ENCODE results near the gene SOX12.
"Not testable (repeated sequence)": the region's sequence is repeated elsewhere in the genome, so short reads cannot be mapped to it uniquely, and the experiment has no call there.

Gene SOX12

GRCh38 chr20:330233-331149 lies 5.1 kb downstream of the SOX12 start:
- H3K9me2 ChIP-seq (replicated peaks; ENCODE audit: insufficient read depth, low read length) = no peaks in the 10 kb centered on the region
- peak overlapping the region; percentile 6; the same call in 1 of the 2 replicates for H3K27ac ChIP-seq (ENCODE audit: low read depth, low read length)
- H3K79me2 ChIP-seq (ENCODE audit: insufficient read depth, low read length) = peaks cover 11% of the 10 kb centered on the region; the same call in 1 of the 2 replicates
- H3F3A ChIP-seq (ENCODE audit: insufficient read depth) = peaks cover 22% of the 10 kb centered on the region
- no peaks in the 10 kb centered on the region for H3K27me3 ChIP-seq (ENCODE audit: low read length)
- no peaks in the 10 kb centered on the region for H3K36me3 ChIP-seq (ENCODE audit: low read length)
- no peaks in the 10 kb centered on the region for H3K9me3 ChIP-seq (ENCODE audit: insufficient read depth, low read length)
- no peak overlapping the region for H3K9ac ChIP-seq (ENCODE audit: low read length)
- no peak overlapping the region for H3K4me3 ChIP-seq (ENCODE audit: insufficient read depth, low read length, poor library complexity, severe bottlenecking)
- no peaks in the 10 kb centered on the region for H4K20me1 ChIP-seq (ENCODE audit: low read depth, low read length)
- TF ChIP-seq EZH2phosphoT487 (conservative IDR thresholded peaks at IDR 0.05; ENCODE audit: low read length) = no peak
- TF ChIP-seq, protein P1, sequence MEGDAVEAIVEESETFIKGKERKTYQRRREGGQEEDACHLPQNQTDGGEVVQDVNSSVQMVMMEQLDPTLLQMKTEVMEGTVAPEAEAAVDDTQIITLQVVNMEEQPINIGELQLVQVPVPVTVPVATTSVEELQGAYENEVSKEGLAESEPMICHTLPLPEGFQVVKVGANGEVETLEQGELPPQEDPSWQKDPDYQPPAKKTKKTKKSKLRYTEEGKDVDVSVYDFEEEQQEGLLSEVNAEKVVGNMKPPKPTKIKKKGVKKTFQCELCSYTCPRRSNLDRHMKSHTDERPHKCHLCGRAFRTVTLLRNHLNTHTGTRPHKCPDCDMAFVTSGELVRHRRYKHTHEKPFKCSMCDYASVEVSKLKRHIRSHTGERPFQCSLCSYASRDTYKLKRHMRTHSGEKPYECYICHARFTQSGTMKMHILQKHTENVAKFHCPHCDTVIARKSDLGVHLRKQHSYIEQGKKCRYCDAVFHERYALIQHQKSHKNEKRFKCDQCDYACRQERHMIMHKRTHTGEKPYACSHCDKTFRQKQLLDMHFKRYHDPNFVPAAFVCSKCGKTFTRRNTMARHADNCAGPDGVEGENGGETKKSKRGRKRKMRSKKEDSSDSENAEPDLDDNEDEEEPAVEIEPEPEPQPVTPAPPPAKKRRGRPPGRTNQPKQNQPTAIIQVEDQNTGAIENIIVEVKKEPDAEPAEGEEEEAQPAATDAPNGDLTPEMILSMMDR (IDR thresholded peaks at IDR 0.05; ENCODE audit: insufficient read depth, low read length, poor library complexity, severe bottlenecking) = peak; percentile 76
- H3K4me2 ChIP-seq (ENCODE audit: low read depth, low read length, poor library complexity, severe bottlenecking) = no peak overlapping the region
- H2AFZ ChIP-seq (ENCODE audit: low read depth, low read length, severe bottlenecking) = no peak overlapping the region

- no peak overlapping the region for H2AFZ ChIP-seq (ENCODE audit: low read depth, low read length, severe bottlenecking)
- H3K27me3 ChIP-seq (ENCODE audit: low read length) = no peaks in the 10 kb centered on the region
- peaks cover under 1% of the 10 kb centered on the region; the same call in 1 of the 2 replicates for H3F3A ChIP-seq (ENCODE audit: insufficient read depth)
- no peak overlapping the region for H3K4me3 ChIP-seq (ENCODE audit: insufficient read depth, low read length, poor library complexity, severe bottlenecking)
- H3K9me2 ChIP-seq (replicated peaks; ENCODE audit: insufficient read depth, low read length) = no peaks in the 10 kb centered on the region
- no peaks in the 10 kb centered on the region for H3K36me3 ChIP-seq (ENCODE audit: low read length)
- TF ChIP-seq EZH2phosphoT487 (conservative IDR thresholded peaks at IDR 0.05; ENCODE audit: low read length) = no peak
- TF ChIP-seq, protein P1 (IDR thresholded peaks at IDR 0.05; ENCODE audit: insufficient read depth, low read length, poor library complexity, severe bottlenecking) = no peak
- no peak overlapping the region for H3K9ac ChIP-seq (ENCODE audit: low read length)
- no peaks in the 10 kb centered on the region for H3K79me2 ChIP-seq (ENCODE audit: insufficient read depth, low read length)
- no peaks in the 10 kb centered on the region for H3K9me3 ChIP-seq (ENCODE audit: insufficient read depth, low read length)
- H3K4me2 ChIP-seq (ENCODE audit: low read depth, low read length, poor library complexity, severe bottlenecking) = no peak overlapping the region
- no peak overlapping the region for H3K27ac ChIP-seq (ENCODE audit: low read depth, low read length)
- H4K20me1 ChIP-seq (ENCODE audit: low read depth, low read length) = no peaks in the 10 kb centered on the region
Observed at GRCh38 chr20:334578-334977, 9.2 kb downstream of the SOX12 start.

DNA sequence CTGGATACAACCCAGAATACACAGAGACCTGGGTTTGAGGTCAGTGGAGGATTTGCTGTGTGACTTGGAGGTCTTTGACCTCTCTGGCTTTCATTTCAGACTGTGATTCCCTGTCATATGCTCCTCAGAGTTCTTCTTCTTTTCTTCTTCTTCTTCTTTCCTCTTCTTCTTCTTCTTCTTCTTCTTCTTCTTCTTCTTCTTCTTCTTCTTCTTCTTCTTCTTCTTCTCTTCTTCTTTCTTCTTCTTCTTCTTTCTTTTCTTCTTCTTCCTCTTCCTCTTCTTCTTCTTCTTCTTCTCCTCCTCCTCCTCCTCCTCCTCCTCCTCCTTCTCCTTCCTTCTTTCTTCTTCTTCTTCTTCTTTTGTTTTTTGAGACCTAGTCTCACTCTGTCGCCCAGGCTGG lies 10.7 kb downstream of the SOX12 start:
- H3K9ac ChIP-seq (ENCODE audit: low read length); H3K79me2 ChIP-seq (ENCODE audit: insufficient read depth, low read length); H4K20me1 ChIP-seq (ENCODE audit: low read depth, low read length); H2AFZ ChIP-seq (ENCODE audit: low read depth, low read length, severe bottlenecking); H3K27me3 ChIP-seq (ENCODE audit: low read length); H3K36me3 ChIP-seq (ENCODE audit: low read length); H3K27ac ChIP-seq (ENCODE audit: low read depth, low read length); H3K4me2 ChIP-seq (ENCODE audit: low read depth, low read length, poor library complexity, severe bottlenecking); H3K9me3 ChIP-seq (ENCODE audit: insufficient read depth, low read length); H3F3A ChIP-seq (ENCODE audit: insufficient read depth); H3K4me3 ChIP-seq (ENCODE audit: insufficient read depth, low read length, poor library complexity, severe bottlenecking); H3K9me2 ChIP-seq (replicated peaks; ENCODE audit: insufficient read depth, low read length): not testable (repeated sequence)

DNA sequence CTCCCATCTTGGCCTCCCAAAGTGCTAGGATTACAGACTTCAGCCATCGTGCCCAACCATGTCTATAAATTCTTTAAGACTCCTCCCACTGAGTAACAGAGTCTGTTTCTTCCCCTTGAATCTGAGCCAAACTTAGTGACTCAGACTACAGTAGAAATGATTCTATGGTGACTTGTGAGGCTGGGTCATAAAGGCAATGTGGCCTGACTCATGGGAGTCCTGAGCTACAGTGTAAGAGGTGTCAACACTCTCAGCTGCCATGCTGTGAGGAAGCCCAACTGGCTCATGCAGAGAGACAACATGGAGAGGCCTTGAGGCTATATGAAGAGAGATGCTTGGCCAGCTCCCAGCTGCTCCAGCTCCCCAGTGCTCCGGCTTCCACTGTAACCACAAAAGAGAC lies 16.3 kb downstream of the SOX12 start:
- H3K9ac ChIP-seq (ENCODE audit: low read length) = no peak overlapping the region
- no peaks in the 10 kb centered on the region for H3K36me3 ChIP-seq (ENCODE audit: low read length)
- no peaks in the 10 kb centered on the region for H3K9me2 ChIP-seq (replicated peaks; ENCODE audit: insufficient read depth, low read length)
- H3K9me3 ChIP-seq (ENCODE audit: insufficient read depth, low read length) = no peaks in the 10 kb centered on the region
- no peak overlapping the region for H3K4me2 ChIP-seq (ENCODE audit: low read depth, low read length, poor library complexity, severe bottlenecking)
- TF ChIP-seq, protein P1 (IDR thresholded peaks at IDR 0.05; ENCODE audit: insufficient read depth, low read length, poor library complexity, severe bottlenecking) = no peak
- no peak for TF ChIP-seq EZH2phosphoT487 (conservative IDR thresholded peaks at IDR 0.05; ENCODE audit: low read length)
- H3K27me3 ChIP-seq (ENCODE audit: low read length) = no peaks in the 10 kb centered on the region
- H3K79me2 ChIP-seq (ENCODE audit: insufficient read depth, low read length) = no peaks in the 10 kb centered on the region
- H3K27ac ChIP-seq (ENCODE audit: low read depth, low read length) = no peak overlapping the region
- H2AFZ ChIP-seq (ENCODE audit: low read depth, low read length, severe bottlenecking) = no peak overlapping the region
- H3F3A ChIP-seq (ENCODE audit: insufficient read depth) = no peaks in the 10 kb centered on the region
- no peak overlapping the region for H3K4me3 ChIP-seq (ENCODE audit: insufficient read depth, low read length, poor library complexity, severe bottlenecking)
- no peaks in the 10 kb centered on the region for H4K20me1 ChIP-seq (ENCODE audit: low read depth, low read length)
